ENCODE data around the gene ATPAF2.

- TF ChIP-seq CTCF (IDR thresholded peaks at IDR 0.05; ENCODE audit: low read depth, low read length, missing input control) (no peak), MAX (IDR thresholded peaks at IDR 0.05) (no peak), TAF1 (conservative IDR thresholded peaks at IDR 0.05) (no peak), RAD21 (IDR thresholded peaks at IDR 0.05) (no peak), GABPA (IDR thresholded peaks at IDR 0.05 in 1 of 2, conservative IDR thresholded peaks at IDR 0.05 in 1 of 2) (no peak), SP1 (IDR thresholded peaks at IDR 0.05) (no peak)
Measured at GRCh38 chr17:18006495-18007239, 32.3 kb downstream of the ATPAF2 start.
